GM21381 (cell line): ENCODE data around the gene SERINC2.
A peak's percentile ranks its signal among the peaks of the same experiment; 100 is the strongest.

Experiments used
- ATAC-seq: cut with Tn5 transposase; IDR thresholded peaks from one replicate; pipeline ENCODE4 v1.9.1; 2021; ENCODE audit warnings: mild to moderate bottlenecking, moderate library complexity; ENCODE audit not compliant: unreplicated experiment

SERINC2 gene

GRCh38 chr1:31412732-31413404 lies at the start of gene SERINC2:
SERINC2 (plus strand) TSS chr1:31413213; CDS start chr1:31413266, 53 bp downstream.
- peak; percentile 48 for ATAC-seq

- ATAC-seq, result no peak
These were observed 48.3 kb upstream of the SERINC2 start for GRCh38 chr1:31364561-31365250.

DNA sequence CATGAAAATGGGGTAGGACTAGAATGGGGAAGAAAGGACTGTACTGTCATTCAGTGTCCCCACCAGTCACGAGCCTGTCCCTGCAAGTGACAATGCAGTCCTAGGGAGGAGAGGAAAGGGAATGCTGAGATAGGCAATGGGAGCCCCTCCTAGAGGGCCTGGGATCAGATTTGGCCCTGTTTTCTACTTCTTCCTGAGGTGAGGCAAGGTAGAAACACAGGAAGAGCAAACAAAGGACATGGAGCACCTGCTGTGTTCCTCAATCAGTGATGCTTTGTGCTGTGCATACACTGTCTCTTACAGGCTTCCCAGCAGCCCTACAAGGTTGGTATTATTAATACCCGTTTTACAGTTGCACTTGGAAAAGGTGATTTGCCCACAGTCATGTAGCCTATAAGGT lies 46.2 kb upstream of the SERINC2 start:
- ATAC-seq, result no peak

- no peak for ATAC-seq
These were observed 44.4 kb upstream of the SERINC2 start for GRCh38 chr1:31368611-31369107.

DNA sequence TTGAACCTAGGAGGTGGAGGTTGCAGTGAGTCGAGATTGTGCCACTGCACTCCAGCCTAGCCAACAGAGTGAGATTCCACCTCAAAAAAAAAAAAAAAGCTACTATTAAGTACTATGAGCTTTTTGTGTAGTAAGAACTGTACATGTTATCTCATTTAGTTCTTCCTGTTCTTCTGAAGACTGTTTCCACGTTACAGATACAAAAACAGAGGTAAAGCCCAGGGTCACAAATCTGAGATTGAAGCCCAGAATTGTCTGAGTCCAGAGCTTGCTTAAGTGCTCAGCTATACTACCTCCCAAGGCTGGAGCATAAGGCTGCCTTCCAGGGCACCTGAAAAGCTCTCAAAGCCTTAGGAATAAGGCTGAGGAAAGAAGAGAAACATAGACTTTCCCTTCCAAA lies 43.0 kb upstream of the SERINC2 start:
- ATAC-seq, result no peak

DNA sequence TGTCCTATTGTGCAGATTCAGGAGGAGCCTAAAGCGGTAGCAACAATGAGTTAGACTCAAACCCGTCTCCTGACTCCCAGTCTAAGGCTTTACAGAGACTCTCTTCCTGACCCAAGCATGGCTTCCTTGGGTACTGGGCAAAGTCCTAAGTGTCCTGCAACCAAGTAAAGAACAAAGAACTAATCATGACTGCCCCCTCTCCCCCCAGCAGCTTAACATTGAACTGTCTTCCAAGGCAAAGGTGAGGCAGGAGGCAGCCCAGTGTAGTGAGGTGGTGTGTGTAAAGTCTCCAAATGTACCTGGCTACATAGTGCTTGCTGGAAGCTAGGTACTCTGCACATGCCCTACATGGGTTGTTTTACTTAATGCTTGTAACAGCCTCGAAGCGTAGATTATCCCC lies 42.4 kb upstream of the SERINC2 start:
- no peak for ATAC-seq

GRCh38 chr1:31371121-31371959 lies 41.7 kb upstream of the SERINC2 start:
- no peak for ATAC-seq

DNA sequence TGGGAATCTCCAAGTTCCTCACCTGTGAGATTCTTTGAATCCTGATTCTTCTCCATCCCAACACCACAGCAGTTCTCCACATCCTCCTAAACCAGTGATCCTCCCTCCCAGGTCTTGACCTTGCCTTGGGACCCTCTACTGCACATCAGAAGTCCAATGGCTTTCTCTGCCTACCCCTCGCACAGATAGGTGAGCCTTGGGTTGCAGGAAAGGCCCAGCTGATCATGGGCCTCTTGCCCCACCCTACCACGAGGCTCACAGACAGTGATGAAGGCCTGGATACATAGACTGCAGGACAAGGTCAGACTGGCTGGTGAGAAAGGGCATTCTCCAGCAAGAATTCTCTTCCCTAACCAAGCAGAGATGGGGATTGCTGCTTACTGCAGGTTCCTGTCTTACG lies 41.0 kb upstream of the SERINC2 start:
- no peak for ATAC-seq

GRCh38 chr1:31372751-31373055 lies 40.3 kb upstream of the SERINC2 start:
- no peak for ATAC-seq

DNA sequence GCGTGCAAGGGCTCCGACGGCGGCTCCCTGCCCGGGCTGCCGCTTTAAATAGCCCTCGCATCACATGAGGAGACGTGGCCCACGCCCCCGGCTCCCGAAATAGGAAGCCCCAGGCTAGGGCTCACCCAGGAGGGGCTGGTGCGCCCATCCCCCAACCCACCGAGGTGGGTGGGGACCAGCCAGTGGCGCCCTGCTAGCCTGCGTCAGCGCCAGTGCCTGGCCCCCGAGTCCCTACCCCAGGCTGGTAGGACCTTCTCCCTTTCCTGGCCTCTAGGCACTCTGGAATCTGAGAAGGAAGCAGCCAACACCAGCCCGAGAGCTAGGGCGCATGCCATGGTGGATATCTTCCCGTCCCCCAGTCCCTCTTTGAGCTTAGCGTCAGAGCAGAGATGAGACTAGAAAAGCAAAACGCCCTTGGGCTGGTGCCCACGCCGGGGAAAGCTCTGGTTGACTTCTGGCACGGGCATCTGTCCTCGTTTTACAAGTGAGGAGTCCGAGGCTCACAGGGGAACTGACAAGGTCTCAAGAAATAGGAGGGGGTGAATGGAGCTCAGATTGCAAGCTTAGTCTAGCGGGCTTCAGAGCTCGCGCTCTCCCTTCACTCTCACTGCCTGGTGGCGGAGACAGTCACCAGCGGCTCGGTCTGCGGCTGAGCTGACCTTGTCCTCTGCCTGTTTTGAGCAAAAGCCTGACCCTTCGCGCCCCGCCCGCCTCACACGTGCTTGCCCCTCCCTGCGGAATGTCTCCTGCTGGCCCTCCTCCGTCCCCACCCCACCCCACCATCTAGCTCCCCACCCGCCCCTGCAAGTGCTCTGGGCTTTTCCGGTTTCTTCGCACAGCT lies 39.7 kb upstream of the SERINC2 start, which contains the start of gene FABP3:
Gene FABP3 (minus strand): TSS at position 21 of the 841 bp plus-strand sequence. CDS start 62 bp downstream, outside the sequence.
- ATAC-seq, result no peak

- ATAC-seq, result no peak
These were observed 39.0 kb upstream of the SERINC2 start for GRCh38 chr1:31373897-31374486.

DNA sequence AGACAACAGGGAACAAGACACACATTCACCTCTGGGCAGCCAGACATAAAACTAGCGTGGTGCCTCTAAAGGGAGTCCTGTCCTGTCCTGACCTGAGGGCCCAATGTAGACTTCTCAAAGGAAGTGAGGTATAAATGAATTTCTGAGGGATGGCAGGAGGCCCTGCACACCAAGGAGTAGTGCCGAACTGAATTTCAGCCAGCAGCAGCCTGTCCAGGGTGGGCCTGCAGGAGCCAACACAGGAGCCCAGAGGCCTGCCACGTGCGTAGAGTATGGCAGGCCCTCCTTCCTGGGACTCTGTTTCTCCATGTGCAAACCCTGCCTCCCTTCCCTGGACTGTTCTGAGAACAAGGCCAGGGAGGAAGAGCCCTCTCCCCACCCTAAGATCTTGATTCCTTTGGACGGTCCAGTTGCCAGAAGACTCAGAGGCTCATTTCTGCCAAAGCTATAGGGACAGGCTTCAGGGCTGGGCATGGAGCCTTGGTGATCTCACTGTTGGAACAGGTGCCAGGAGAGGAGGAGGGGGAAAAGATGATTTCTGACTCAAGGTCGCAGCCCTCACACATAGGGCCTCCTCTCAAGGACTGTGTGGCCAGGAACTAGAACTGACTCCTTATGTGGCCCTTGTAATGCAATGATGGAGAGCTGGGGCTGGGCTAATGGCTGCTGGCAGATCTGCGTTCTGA lies 38.4 kb upstream of the SERINC2 start:
- no peak for ATAC-seq

DNA sequence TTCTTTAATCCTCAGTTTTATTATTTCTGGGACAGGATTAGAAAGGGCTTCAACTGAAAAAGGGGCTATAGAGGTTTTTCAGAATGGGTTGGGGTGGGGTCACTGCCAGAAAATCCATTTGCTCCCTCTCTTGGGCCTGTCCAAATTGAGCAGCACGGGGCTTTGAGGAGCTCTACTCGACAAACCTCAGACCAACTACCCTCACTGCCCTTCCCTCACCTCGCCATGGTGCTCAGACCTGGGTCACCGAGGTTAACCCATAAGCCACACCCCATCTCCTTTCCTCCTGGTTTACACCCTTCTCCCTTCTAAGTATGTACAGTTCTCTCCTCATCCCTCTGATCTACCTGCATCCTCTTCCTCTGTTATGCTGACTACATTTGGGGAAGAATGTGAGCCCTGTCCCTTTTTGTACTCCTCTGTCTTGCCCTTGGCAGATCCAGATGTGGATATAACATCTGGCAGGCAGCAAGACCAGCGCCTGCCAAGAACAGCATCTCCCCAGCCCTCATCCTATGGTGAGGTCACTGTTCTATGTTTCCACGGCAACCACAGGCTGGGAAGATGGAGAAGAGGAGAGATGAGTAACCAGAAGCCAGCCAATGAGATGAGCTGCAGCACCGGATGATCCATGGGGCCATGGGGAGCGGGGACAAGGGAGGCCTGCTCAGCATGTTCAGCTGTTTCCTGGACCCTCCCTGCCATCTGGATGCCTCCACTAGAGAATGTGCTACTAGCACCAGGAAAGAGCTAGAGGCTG lies 36.5 kb upstream of the SERINC2 start:
- no peak for ATAC-seq

GRCh38 chr1:31377364-31377863 lies 35.6 kb upstream of the SERINC2 start:
- no peak for ATAC-seq

DNA sequence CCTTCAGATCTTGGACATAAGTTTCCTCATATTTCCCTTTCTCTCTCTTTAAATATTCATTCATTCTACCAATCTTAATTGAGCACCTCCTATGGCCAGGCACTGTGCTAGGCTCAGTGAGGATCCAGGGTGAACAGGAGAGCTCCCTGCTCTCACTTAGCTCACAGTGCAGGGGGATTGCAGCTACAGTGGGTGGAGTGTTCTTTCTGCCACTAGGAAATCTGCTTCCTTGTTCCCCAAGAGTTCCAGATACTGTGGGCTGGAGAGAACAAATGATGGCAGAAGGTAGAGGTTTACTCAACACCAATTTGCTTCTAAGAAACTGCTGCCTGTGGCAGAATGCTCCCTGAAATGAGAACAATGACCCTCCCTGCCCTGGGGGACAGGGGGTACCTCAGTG lies 35.0 kb upstream of the SERINC2 start:
- ATAC-seq, result no peak

- ATAC-seq, result no peak
These were observed 32.8 kb upstream of the SERINC2 start for GRCh38 chr1:31380181-31380580.

DNA sequence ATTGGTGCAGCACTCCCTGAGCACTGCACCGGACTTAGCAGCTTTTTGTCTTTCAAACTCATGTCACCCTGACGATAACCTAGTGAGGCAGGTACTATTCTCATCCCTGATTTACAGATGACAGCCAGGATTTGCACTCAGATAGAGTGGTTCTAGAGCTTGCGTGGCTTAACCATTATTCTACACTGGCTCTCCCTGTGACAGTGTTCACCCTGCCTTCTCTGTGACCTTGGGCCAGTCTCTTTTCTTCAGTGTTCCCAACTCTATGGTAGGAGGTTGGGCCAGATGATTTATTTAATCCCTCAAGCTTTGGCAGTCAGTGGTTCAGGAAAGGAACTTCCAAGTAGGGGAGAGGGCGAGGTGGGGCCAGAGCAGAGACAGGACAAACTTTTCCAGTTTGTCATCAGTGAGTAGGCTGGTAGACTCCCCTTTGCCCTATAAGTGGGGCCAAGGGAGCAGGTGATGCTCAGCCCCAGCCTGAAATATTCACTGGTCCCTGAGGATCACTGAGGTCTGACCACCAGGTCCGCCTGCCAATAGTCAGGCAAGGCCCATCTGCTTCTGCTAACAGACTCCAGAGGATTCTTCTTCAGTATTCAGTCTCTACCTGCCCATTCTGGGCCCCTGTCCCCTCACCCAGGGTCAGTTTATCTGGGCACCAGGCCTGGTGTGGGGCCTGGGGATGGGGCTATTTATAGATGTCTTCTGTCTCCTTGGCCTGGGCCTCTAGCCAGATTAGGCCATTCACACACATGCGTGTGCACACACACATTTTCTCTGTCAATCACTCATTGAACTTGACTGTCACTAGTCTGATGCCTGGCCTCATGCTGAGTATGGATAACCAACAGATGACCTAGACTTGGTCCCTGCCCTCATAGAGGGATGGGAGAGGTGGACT lies 31.4 kb upstream of the SERINC2 start:
- no peak for ATAC-seq
